Activated CD4-positive, alpha-beta T cell treated with anti-CD3 and anti-CD28 coated beads, Interleukin-2, amount 50 U/mL, for 4 hours (primary cell): ENCODE measurements around the gene CDH13.

Experiments used
- DNase-seq, 2 experiments: peaks; one replicate each; pipeline ENCODE4 v3.0.0-alpha.2; 2020

CDH13 gene

DNA sequence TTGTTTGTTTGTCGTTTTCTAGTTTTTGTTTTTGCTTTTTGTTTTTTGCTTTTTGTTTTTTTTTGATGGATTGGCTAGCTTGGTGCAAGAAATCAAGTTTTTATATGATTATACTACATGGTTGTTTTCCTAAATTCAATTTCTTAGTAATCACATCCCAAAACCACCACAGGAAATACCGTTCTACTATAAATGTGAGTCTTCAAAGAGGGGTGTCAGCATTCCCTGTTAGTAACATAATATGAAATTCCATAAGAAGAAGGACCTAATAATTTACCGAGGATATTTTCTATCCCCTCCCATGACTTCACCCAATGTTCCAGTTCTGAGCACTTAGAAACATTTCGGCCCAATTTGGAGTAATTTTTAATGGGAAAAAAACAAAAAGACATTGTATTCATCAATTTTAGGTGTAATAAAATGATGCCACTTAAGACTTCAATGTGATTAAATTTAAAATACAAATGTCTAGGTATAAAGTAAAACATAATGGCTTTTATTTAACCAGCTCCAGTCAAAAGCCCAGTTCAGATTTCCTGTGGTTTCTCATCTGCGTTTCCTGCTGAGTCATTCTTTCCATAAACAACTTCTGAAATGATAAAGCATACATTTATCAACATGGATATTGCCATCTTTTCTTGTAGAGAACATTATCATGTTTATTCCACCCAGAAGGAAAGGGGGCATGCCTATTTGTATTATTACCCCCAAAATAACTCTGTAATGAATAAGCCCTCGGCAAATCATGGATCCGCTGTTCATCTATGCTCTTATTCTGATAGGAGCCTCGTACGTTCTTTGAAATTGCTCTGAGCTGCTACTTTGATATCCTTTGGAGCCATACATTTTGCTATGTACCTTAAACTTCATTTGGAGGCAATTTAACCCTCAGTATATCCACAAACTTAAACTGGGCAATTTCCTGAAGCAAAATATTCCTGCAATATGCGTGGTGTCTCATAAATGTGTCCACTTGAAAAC, 1209.1 kb downstream of the CDH13 start:
- DNase-seq, result no peak

DNA sequence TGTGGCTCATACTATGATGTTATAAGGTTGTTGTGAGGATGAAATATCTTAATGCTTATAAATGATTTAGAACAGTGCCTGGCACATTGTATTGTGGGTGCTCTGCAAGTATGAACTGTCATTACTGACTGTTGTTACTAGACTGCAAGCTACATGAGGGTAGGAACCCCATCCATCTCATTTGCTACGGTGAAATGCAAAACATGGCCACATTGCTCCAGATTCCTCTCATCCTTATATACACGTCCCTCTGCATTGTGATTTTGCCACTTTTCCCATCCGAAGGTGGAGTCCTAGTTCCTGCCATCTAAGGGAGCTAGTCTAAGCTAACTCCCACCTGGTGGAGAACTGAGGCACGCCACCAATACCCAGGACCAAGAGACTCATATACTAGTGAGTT, 1210.8 kb downstream of the CDH13 start:
- DNase-seq, result no peak

DNA sequence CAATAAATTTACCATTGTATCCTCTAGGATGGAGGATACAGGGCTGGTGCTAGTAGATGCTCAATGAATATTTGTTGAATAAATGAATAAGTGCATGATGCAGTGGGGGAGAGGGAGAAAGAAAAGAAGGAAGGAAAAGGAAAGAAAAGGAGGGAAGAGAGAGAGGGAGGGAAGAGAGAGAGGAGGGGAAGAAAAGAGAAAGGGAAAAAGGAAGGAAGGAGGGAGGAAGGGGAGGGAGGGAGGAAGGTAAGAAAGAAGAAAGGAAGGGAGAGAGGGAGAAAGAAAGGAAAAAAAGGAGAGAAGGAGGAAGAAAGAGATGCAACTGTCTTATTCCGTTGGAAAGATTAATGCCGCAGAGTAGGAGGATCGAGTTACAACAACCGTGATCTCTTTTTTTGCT, 1211.4 kb downstream of the CDH13 start:
- DNase-seq, result no peak

DNA sequence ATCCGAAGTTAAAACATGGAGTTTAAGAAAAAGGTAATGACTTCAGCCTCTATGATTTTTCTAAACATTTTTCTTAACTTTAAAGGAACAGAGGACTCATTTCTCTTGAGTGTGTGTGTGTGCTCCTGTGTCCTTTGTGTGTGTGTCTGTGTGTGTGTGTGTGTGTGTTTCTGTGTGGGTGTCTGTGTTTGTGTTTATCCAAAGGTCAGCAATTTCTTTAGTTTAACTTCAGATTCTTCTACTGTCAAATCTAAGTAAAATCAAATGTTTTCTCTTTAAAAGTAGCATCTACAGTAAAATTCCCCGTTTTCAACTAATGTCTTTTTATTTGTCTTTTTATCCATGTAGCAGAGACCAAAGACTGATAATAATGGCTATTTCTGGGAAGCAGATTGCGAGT, 1212.8 kb downstream of the CDH13 start:
- DNase-seq, result no peak

DNA sequence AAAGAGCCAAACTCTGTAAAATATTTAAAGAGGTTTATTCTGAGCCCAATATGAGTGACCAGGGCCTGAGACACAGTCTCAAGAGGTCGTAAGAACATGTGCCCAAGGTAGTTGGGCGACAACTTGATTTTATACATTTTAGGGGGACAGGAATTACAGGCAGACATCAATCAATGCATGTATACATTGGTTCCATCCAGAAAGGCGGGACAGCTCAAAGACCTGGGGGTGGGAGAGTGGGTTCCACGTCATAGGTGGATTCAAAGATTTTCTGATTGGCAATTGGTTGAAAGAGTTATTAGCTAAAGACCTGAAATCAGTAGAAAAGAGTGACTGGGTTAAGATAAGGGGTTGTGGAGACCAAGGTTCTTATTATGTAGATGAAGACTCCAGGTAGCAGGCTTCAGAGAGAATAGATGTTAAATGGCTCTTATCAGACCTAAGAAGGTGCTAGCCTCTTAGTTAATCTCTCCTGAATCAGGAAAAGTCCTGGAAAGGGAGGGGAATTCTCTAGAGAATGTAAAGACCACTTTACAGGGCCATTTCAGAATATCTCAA, 1213.4 kb downstream of the CDH13 start:
- no peak for DNase-seq

DNA sequence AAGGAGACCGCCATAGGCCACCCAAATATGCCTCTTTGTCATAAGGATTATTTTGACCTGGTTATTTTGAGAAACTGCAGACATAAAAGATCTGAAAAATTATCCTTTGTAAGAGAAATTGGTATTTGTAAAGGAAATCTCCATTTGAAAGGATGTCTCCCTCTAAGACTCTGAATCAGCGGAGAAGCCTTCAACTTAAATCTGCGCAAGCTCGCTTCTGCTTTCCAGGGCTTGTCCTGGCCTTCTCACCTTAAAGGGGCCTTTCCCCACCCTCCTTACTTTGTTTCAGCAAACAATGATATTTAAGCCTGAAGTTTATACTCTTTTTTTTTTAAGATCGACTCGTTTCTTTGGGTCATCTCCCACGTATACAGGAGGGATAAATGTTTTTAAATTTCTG, 1215.5 kb downstream of the CDH13 start:
- DNase-seq, result no peak

DNA sequence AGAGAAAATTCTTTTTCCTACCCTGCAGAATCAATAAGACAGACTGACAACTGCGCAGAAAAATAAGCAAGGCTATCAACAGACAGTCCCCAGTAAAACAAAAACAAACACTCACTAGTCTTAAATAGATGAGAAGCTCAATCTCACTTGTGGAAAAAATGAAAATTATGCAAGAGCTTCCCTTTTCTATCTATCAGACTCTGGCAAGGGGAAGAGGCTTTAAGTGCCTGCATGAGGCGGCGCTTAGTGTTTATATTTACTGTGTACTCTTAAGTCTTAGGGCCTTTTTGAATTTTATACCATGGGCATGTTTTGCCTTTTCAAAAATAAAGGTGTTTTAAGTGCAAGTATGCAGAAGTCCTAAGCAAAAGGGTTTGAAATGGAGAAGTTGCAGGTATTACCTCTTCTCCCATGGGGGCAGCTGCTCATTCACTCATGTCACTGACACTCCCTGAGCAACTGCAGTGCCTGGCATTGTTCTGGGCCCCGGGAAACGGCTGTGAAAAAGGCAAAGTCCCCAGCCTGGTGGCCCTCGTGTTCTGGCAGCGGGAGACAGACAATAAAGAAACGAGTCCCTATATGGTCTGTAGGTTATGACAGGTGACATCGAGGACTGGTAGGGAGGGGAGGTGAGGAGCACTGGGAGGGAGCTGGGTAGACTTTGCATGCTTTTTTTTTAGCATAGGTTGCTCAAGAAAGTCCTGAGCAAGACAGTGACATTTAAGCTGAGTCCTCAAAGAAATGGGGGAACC, 1216.2 kb downstream of the CDH13 start:
- DNase-seq, result no peak

DNA sequence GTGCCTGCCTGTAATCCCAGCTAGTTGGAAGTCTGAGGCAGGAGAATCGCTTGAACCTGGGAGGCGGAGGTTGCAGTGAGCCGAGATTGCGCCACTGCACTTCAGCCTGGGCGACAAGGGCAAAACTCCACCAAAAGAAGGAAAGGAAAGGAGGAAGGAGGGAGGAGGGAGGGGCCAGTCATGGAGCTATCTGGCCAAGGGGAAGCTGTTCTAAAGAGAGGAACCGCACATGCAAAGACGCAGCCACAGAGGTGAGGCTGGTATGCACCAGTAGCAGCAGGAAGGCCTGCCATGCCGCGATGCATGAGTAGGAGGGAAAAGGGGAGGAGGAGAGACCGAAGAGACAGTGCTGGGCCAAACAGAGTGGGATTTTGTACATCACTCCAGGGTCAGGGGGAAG, 1216.9 kb downstream of the CDH13 start:
- DNase-seq, result no peak

DNA sequence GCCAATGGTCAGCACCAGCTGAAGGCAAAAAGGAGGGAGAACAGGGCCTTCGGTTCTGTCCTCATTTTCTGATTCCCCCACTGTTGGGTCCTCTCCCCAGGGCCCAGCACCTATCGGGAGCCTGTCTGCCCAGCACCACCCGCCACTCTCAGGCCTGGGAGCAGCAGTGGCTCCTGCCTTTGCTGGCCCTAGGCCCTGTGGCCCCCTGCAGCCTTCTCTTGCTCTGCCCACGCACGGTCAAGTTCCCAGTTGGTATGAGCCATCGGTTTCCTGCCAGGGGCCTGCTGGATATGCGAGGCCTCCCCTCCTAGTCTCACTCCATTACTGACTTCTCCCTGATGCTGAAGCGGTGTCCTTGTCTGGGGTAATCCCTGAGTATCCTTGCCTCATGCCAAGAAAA, 1218.5 kb downstream of the CDH13 start:
- no peak for DNase-seq

DNA sequence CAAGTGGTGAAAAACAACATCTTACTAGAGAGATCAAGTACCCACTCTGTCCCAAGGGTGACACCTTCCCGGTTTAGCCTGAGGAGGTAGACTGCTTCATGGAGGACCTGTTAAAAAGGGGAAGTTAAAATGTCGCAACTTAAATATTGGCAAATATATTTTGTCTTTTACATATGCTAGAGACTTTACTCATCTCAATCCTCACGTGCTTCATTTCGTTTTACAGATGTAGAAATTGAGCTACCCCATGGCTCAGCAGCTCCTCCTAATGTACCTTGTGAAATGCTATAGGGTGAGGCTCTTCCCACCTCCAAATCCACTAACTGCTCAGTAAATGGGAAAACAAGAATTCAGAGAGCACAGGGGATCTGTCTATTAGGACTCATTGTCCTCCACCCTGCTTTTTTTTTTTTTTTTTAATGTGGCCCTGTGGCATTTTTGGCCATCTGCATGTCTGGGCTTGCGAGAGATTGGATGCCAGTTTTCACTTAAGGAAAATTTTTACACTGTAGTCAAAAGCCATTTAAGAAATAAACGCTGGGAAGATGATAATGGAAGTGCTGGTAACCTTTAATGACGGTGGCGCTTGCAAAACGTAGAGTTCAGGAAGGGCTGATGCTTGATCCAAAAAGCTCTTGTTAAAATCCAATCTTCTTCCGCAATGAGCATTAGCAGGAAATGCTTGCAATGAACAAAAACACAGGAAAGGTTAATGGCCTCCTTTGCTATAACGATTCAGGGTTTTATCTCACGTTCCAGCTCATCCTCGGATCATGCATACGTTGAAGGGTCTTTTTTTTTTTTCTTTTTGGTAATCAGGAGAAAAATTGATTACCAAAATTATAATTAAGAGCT, 1220.8 kb downstream of the CDH13 start:
- DNase-seq, result no peak

DNA sequence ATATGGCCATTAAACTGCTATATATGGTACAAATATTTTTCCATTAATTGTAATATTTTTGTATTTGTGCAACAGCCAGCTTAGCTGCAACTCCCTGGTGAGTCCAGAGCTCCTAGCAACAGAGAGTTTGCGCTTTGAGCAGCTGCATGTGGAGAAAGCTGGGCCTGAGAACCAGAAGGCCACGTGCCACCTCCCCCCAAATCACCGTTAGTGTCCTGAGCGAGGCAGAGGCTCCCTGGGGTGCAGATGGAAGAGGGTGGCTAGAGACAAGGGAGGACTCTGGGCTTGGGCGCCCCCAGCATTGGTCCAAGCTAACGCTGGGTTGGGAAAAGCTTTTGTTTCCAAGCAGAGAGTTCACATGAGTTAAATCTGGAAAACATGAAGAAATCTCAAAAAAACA, 1222.7 kb downstream of the CDH13 start:
- no peak for DNase-seq
